ENCODE results near the gene PCBP3. TPM values are rescaled to one million over a fixed set of nuclear protein-coding genes. Genes with fewer than 3 reads are reported as not detected.

The PCBP3 gene
- polyA plus RNA-seq, 1 donor from 2014 or later: 1.7 TPM

DNA sequence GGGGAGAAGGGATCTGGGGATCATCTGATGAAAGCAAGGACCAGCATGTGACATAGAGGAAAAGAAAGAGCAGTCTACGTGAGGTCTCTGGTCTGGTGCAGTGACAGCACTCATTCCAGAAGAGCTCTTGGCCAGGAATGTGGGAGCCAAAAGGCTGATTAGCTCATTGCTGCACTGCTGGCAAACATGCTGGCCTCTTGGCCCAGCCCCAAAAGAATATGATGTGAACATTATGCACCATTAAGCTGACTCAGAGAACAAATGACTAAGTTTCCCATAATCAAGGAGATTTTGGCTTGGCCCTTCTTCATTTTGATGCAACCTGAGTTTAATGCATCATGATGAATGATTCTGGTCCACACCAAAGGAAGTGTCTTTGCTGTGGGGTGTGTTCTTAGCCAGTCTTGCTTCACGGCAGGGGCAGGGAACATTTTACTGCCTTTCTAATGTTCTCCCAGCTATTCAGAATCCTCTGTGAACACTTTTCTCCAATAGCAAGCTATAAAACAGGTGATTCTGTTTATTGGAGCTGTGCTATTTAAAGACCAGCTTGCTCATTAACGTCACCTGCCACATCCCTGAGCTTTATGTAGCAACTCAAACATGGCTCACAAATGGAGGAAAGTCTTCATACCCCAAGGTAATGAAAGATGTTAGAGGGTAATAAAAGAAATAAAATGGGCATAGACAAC is 55.1 kb downstream of the PCBP3 start:
- Histone ChIP-seq H3K4me3 (ENCODE audit: low read length) (no peak overlapping the region), H3K79me2 (replicated peaks; ENCODE audit: insufficient read depth, low read length) (no peaks in the 10 kb centered on the region), H3K27ac (ENCODE audit: low read length) (no peak overlapping the region), H3K9me3 (ENCODE audit: low read length) (no peaks in the 10 kb centered on the region), H3K9ac (ENCODE audit: low read length) (no peak overlapping the region), H3K4me2 (ENCODE audit: low read length) (no peak overlapping the region), H2AFZ (ENCODE audit: low read depth, low read length) (no peak overlapping the region), H4K20me1 (ENCODE audit: insufficient read depth) (no peaks in the 10 kb centered on the region), H3K9me2 (ENCODE audit: insufficient read depth, low read length) (no peaks in the 10 kb centered on the region), H3K36me3 (ENCODE audit: insufficient read depth, low read length) (no peaks in the 10 kb centered on the region), H3F3A (ENCODE audit: insufficient read depth, low read length, poor library complexity, severe bottlenecking) (no peaks in the 10 kb centered on the region), H3K27me3 (ENCODE audit: insufficient read depth, low read depth, low read length) (no peaks in the 10 kb centered on the region)
- TF ChIP-seq RAD21 (conservative IDR thresholded peaks at IDR 0.05): no peak
- TF ChIP-seq SMC3 (conservative IDR thresholded peaks at IDR 0.05; ENCODE audit: poor library complexity): no peak
- no peak for TF ChIP-seq EZH2 (IDR thresholded peaks at IDR 0.05; ENCODE audit: borderline replicate concordance, insufficient read depth, low read length, poor library complexity, severe bottlenecking)
- no peak for TF ChIP-seq POLR2AphosphoS5 (IDR thresholded peaks at IDR 0.05)
- TF ChIP-seq EP300 (conservative IDR thresholded peaks at IDR 0.05; ENCODE audit: poor library complexity, severe bottlenecking): no peak
- TF ChIP-seq, protein P1, sequence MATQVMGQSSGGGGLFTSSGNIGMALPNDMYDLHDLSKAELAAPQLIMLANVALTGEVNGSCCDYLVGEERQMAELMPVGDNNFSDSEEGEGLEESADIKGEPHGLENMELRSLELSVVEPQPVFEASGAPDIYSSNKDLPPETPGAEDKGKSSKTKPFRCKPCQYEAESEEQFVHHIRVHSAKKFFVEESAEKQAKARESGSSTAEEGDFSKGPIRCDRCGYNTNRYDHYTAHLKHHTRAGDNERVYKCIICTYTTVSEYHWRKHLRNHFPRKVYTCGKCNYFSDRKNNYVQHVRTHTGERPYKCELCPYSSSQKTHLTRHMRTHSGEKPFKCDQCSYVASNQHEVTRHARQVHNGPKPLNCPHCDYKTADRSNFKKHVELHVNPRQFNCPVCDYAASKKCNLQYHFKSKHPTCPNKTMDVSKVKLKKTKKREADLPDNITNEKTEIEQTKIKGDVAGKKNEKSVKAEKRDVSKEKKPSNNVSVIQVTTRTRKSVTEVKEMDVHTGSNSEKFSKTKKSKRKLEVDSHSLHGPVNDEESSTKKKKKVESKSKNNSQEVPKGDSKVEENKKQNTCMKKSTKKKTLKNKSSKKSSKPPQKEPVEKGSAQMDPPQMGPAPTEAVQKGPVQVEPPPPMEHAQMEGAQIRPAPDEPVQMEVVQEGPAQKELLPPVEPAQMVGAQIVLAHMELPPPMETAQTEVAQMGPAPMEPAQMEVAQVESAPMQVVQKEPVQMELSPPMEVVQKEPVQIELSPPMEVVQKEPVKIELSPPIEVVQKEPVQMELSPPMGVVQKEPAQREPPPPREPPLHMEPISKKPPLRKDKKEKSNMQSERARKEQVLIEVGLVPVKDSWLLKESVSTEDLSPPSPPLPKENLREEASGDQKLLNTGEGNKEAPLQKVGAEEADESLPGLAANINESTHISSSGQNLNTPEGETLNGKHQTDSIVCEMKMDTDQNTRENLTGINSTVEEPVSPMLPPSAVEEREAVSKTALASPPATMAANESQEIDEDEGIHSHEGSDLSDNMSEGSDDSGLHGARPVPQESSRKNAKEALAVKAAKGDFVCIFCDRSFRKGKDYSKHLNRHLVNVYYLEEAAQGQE (IDR thresholded peaks at IDR 0.05; ENCODE audit: borderline replicate concordance): no peak
- TF ChIP-seq MXI1 (conservative IDR thresholded peaks at IDR 0.05; ENCODE audit: poor library complexity, severe bottlenecking): no peak
- no peak for TF ChIP-seq TAF1 (IDR thresholded peaks at IDR 0.05; ENCODE audit: low read depth)
- TF ChIP-seq, protein P2, sequence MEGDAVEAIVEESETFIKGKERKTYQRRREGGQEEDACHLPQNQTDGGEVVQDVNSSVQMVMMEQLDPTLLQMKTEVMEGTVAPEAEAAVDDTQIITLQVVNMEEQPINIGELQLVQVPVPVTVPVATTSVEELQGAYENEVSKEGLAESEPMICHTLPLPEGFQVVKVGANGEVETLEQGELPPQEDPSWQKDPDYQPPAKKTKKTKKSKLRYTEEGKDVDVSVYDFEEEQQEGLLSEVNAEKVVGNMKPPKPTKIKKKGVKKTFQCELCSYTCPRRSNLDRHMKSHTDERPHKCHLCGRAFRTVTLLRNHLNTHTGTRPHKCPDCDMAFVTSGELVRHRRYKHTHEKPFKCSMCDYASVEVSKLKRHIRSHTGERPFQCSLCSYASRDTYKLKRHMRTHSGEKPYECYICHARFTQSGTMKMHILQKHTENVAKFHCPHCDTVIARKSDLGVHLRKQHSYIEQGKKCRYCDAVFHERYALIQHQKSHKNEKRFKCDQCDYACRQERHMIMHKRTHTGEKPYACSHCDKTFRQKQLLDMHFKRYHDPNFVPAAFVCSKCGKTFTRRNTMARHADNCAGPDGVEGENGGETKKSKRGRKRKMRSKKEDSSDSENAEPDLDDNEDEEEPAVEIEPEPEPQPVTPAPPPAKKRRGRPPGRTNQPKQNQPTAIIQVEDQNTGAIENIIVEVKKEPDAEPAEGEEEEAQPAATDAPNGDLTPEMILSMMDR (IDR thresholded peaks at IDR 0.05; ENCODE audit: poor library complexity, severe bottlenecking): no peak

DNA sequence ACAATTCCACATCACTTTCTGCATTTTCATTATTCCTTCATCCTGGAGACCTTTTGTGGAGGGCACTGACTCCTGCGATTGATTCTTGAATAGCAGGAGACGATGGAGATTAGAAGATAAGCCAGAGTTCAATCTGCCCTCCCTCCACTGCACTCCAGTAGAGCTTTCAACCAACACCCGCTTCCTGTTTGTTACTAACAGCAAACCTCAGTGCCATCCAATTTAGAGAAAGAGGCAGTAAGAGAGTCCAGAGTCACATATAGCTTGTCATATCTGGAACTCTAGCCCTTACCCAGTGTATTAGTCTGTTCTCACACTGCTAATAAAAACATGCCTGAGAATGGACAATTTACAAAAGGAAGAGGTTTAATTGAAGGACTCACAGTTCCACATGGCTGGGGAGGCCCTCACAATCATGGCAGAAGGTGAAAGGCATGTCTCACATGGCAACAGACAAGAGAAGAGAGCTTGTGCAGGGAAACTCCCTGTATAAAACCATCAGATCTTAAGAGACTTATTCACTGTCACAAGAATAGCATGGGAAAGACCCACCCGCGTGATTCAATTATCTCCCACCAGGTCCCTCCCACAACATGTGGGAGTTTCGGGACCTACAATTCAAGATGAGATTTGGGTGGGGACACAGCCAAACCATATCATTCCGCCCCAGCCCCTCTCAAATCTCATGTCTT is 55.9 kb downstream of the PCBP3 start:
- Histone ChIP-seq H3K9ac (ENCODE audit: low read length) (no peak overlapping the region), H4K20me1 (ENCODE audit: insufficient read depth) (no peaks in the 10 kb centered on the region), H3K4me2 (ENCODE audit: low read length) (no peak overlapping the region), H3K27ac (ENCODE audit: low read length) (no peak overlapping the region), H3K9me2 (ENCODE audit: insufficient read depth, low read length) (no peaks in the 10 kb centered on the region), H3K27me3 (ENCODE audit: insufficient read depth, low read depth, low read length) (no peaks in the 10 kb centered on the region), H3F3A (ENCODE audit: insufficient read depth, low read length, poor library complexity, severe bottlenecking) (no peaks in the 10 kb centered on the region), H3K9me3 (ENCODE audit: low read length) (no peaks in the 10 kb centered on the region), H3K4me3 (ENCODE audit: low read length) (no peak overlapping the region), H2AFZ (ENCODE audit: low read depth, low read length) (no peak overlapping the region), H3K36me3 (ENCODE audit: insufficient read depth, low read length) (no peaks in the 10 kb centered on the region), H3K79me2 (replicated peaks; ENCODE audit: insufficient read depth, low read length) (no peaks in the 10 kb centered on the region)
- TF ChIP-seq RAD21 (conservative IDR thresholded peaks at IDR 0.05) (no peak), POLR2AphosphoS5 (IDR thresholded peaks at IDR 0.05) (no peak), EP300 (conservative IDR thresholded peaks at IDR 0.05; ENCODE audit: poor library complexity, severe bottlenecking) (no peak), TAF1 (IDR thresholded peaks at IDR 0.05; ENCODE audit: low read depth) (no peak)
- TF ChIP-seq, protein P1 (IDR thresholded peaks at IDR 0.05; ENCODE audit: borderline replicate concordance): no peak
- TF ChIP-seq, protein P2 (IDR thresholded peaks at IDR 0.05; ENCODE audit: poor library complexity, severe bottlenecking): no peak

Measured in neural cell (in vitro differentiated cells).